ENCODE results near the gene TFCP2L1. TPM values are rescaled to one million over a fixed set of nuclear protein-coding genes. Genes with fewer than 3 reads are reported as not detected.
A peak's percentile ranks its signal among the peaks of the same experiment; 100 is the strongest.

TFCP2L1 gene
- total and polyA plus RNA-seq, 2 experiments from 2014 or later, result 0.94 to 6.4 TPM

GRCh38 chr2:121234144-121234543 lies 50.9 kb downstream of the TFCP2L1 start:
- no peak for ATAC-seq
- H3K27me3 Mint-ChIP-seq (ENCODE audit: insufficient read depth, low read depth, poor library complexity), result peaks cover 10% of the 10 kb centered on the region
- no peak overlapping the region for H3K27ac Mint-ChIP-seq

GRCh38 chr2:121233486-121234110 lies 51.4 kb downstream of the TFCP2L1 start:
- Histone ChIP-seq H3K4me3 (no peak overlapping the region), H3K4me1 (ENCODE audit: insufficient read depth) (no peaks in the 10 kb centered on the region), H3K79me2 (replicated peaks; ENCODE audit: insufficient read depth) (no peaks in the 10 kb centered on the region), H3F3A (replicated peaks; ENCODE audit: low read depth) (no peaks in the 10 kb centered on the region), H2AFZ (no peak overlapping the region), H3K4me2 (no peak overlapping the region), H3K9me2 (ENCODE audit: insufficient read depth) (no peaks in the 10 kb centered on the region), H3K27ac (ENCODE audit: low read depth) (no peak overlapping the region), H3K27me3 (ENCODE audit: insufficient read depth) (no peaks in the 10 kb centered on the region), H4K20me1 (replicated peaks; ENCODE audit: insufficient read depth) (no peaks in the 10 kb centered on the region), H3K36me3 (ENCODE audit: insufficient read depth) (no peaks in the 10 kb centered on the region)
- no peak overlapping the region for H3K4me3 Mint-ChIP-seq
- no peak for DNase-seq (ENCODE audit: low spot score)
- peak; percentile 48; the same call in 2 of the 3 replicates for ATAC-seq
- no peaks in the 10 kb centered on the region for H3K4me1 Mint-ChIP-seq
- peaks cover 10% of the 10 kb centered on the region for H3K27me3 Mint-ChIP-seq (ENCODE audit: insufficient read depth, low read depth, poor library complexity)
- no peaks in the 10 kb centered on the region for H3K9me3 Mint-ChIP-seq
- no peaks in the 10 kb centered on the region for H3K36me3 Mint-ChIP-seq (ENCODE audit: low read depth)
- H3K27ac Mint-ChIP-seq, result no peak overlapping the region
- no peak for TF ChIP-seq CTCF (conservative IDR thresholded peaks at IDR 0.05; ENCODE audit: low read depth in 2 of 2)
- TF ChIP-seq JUNB (IDR thresholded peaks at IDR 0.05; ENCODE audit: unreplicated experiment), result no peak
- no peak for TF ChIP-seq EZH2phosphoT487 (IDR thresholded peaks at IDR 0.05; ENCODE audit: unreplicated experiment)
- TF ChIP-seq ZNF114 (CRISPR knock-in tag; IDR thresholded peaks at IDR 0.05), result no peak
- no peak for TF ChIP-seq ZNF462 (CRISPR knock-in tag; IDR thresholded peaks at IDR 0.05)
- no peak for TF ChIP-seq ETS1 (IDR thresholded peaks at IDR 0.05)

More at GRCh38 chr2:121234144-121234543, 50.9 kb downstream of the TFCP2L1 start:
- H3K9me2 ChIP-seq (ENCODE audit: insufficient read depth), result no peaks in the 10 kb centered on the region
- no peaks in the 10 kb centered on the region for H3K36me3 ChIP-seq (ENCODE audit: insufficient read depth)
- H2AFZ ChIP-seq, result no peak overlapping the region
- H3F3A ChIP-seq (replicated peaks; ENCODE audit: low read depth), result no peaks in the 10 kb centered on the region
- H3K36me3 Mint-ChIP-seq (ENCODE audit: low read depth), result no peaks in the 10 kb centered on the region
- no peak overlapping the region for H3K27ac ChIP-seq (ENCODE audit: low read depth)
- H3K4me2 ChIP-seq, result no peak overlapping the region
- no peaks in the 10 kb centered on the region for H3K79me2 ChIP-seq (replicated peaks; ENCODE audit: insufficient read depth)
- no peak overlapping the region for H3K4me3 ChIP-seq
- H3K27me3 ChIP-seq (ENCODE audit: insufficient read depth), result no peaks in the 10 kb centered on the region
- no peak overlapping the region for H3K4me3 Mint-ChIP-seq
- no peaks in the 10 kb centered on the region for H3K4me1 Mint-ChIP-seq
- H4K20me1 ChIP-seq (replicated peaks; ENCODE audit: insufficient read depth), result no peaks in the 10 kb centered on the region
- H3K9me3 Mint-ChIP-seq, result no peaks in the 10 kb centered on the region
- DNase-seq (ENCODE audit: low spot score), result no peak
- no peaks in the 10 kb centered on the region for H3K4me1 ChIP-seq (ENCODE audit: insufficient read depth)
- TF ChIP-seq NANOG (IDR thresholded peaks at IDR 0.05; ENCODE audit: borderline replicate concordance) (no peak), CTCF (conservative IDR thresholded peaks at IDR 0.05; ENCODE audit: low read depth in 2 of 2) (no peak)

Measured in GM23338 (cell line).